ENCODE results near the gene POLR2J.
"Not testable (repeated sequence)": the region's sequence is repeated elsewhere in the genome, so short reads cannot be mapped to it uniquely, and the experiment has no call there.

The POLR2J gene

DNA sequence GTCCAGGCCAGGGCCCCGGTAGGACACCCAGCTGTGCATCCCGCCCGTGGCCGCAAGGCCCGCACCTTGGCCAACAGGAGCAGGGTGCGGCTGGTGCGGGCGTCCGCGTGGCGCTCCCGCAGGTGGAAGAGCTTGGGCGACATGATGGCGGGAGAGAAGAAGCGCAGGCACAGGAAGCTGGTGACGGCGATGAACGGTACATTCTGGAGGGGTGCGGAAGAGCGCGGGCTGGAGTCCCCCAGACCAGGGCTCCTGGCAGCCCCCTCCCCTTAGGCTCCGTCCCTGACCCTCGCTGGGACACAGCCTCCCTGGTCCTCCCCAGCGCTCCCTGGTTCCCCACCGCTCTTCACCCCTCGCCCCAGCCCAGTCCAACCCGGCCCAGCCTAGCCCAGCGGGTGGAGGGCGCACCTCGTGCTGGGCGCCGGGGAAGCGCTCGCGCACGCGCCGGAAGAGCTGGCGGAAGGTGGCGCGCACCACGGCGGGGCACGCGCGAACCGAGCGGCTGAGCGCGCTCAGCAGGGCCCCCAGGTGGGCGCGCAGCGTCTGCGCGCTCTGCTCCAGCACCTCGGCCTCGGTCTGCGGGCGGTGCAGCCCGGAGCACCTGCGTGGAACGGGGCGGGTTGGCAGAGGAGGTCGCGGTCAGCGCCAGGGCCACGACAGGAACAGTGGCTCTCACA lies 15.9 kb upstream of the POLR2J start:
- DNase-seq = not testable (repeated sequence)

DNA sequence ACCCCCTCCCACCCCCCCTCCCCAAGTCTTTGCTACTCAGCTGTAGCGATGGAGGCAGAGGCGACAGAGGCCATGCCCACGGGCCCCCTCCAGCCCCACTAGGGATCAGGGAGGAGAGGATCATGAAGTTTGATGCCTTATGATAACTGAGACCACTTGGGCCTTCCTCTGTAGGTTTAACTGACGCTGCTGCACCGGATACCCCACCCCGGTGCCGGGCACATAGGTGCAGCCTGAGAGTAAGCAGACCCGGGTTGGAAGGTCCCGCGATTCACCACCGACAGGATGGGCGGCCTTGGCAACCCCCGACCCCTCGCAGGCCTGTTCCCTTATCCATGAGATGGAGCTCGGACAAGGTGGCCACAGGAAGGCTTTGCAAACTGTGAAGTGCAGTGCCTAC lies 15.3 kb upstream of the POLR2J start:
- DNase-seq = not testable (repeated sequence)

DNA sequence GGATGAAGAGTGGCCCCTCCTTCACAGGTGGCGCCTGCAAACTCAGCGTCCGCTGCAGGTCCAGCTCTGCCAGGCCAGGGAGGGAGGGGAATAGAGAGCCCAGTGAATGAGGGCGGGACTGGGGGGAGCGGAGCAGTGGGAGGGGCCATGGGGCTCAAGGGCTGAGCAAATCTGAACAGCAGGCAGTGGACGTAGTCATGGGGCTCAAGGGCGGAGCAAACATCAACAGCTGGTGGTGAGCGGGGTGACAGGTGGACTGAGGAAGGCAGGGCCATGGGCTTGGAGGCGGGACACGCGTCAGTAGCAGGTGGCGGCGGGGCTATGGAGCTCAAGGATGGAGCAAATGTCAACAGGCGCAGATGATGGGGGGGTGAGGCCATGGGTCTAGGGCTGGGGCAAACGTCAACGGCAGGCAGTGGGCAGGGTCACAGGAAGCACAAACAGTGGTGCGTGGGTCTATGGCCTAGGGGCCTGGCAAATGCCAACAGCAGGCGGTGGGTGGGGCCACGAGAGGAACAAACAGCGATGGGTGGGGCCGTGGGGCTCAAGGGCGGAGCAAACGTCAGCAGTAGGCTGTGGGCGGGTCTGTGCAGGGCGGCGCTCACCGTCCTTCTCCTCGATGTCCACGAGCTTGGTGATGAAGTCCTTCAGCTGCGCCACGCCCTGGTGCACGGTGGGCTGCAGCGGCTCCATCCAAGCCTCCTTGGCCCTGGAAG lies 14.7 kb upstream of the POLR2J start:
- not testable (repeated sequence) for DNase-seq

DNA sequence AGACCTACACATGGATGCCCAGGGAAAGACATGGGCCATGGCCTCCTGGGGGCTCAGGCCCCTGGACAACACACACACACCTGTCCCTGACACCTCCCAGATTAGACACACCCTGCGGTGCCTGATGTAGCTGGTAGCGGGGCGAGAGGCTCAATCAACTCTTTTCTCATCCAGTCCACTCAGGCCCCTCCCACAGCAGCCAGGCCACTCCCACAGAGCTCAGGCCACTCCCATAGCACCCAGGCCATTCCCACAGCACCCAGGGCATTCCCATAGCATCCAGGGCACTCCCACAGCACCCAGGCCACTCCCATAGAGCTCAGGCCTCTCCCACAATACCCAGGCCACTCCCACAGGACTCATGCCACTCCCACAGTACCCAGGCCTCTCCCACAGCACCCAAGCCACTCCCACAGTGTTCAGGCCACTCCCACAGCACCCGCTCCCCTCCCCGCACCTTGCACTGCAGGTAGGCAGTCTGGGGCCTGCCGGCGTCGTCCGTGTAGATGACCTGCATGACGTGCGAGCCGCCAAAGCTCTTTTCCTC lies 11.9 kb upstream of the POLR2J start:
- not testable (repeated sequence) for DNase-seq

DNA sequence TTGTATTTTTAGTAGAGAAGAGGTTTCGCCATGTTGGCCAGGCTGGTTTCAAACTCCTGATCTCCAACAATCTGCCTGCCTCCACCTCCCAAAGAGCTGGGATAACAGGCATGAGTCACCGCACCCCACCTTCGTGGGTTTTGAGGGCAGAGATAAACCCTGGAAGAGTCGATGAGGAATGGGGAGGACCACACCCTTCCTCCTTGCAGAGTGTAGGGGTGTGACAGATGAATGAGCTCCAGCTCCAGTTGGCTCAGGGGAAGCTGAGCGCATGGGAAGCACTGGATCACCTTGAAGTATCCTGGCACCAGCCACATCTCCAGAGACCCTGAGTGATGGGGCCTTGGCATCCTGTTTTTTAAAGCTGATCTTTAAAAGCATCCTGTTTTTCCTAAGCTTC lies 5.6 kb upstream of the POLR2J start:
- not testable (repeated sequence) for DNase-seq

DNA sequence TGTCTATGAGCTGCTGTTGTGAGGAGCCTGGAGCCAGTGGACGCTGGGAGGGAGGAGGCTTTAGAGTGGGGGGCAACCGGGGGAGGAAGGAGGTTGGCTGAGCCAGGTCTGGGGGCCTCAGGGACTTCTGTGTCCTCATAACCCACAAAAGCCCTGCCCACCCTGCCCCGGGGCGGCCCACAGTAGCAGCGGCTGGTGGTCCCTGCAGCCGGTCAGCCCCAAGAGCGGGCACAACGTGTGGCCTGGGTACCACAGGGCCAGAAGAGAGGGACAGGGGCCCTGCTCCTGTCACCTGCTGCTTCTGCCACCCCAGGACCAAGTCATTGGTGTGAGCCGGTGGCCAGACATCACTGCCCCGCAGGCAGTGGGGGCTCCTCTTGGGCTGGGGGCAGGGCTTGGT lies 3.2 kb upstream of the POLR2J start:
- not testable (repeated sequence) for DNase-seq

DNA sequence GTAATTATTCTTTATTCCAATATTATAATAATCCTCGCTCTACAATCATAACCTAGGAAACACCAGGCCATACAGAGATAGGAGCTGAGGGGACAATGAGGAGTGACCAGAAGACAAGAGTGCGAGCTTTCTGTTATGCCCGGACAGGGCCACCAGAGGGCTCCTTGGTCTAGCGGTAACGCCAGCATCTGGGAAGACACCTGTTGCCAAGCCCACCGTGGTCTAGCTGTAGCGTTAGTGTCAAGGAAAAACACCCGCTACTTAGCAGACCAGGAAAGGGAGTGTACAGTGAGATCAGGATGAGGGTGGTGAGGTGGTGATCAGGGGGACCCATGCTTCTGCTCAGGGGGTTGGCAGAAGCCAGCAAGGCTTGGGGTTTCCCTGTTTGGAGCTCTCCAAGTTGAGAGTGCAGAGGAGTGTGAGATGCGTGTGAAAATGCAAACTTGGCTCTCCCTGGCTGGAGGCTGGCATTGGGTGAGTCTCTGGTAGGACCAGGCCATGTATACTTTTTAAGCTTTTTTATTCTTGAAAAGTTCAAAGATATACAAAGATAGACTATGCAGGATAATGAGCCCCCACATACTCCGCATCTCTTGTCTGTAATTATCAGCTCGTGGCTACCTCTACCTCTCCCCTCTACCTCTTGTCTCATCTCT lies 1.4 kb upstream of the POLR2J start:
- not testable (repeated sequence) for DNase-seq

DNA sequence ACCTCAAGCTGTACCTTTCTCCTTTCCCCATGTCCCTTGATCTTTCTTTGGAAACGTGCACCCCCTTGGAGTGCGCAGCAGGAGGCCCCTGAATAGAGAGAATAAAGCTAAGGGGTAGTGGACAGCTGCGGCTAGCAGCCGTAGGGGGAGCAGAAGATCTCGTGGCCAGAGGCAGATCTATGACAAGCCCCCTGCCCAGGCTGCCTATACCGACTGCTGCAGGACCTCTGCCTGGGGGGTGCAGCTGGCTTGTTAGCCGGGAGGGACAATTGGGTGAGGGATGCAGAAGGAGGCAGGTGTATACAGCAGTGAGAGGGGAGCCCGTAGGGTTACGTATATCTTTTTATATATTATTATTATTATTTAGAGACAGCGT lies 475 bp upstream of the POLR2J start:
- not testable (repeated sequence) for DNase-seq

DNA sequence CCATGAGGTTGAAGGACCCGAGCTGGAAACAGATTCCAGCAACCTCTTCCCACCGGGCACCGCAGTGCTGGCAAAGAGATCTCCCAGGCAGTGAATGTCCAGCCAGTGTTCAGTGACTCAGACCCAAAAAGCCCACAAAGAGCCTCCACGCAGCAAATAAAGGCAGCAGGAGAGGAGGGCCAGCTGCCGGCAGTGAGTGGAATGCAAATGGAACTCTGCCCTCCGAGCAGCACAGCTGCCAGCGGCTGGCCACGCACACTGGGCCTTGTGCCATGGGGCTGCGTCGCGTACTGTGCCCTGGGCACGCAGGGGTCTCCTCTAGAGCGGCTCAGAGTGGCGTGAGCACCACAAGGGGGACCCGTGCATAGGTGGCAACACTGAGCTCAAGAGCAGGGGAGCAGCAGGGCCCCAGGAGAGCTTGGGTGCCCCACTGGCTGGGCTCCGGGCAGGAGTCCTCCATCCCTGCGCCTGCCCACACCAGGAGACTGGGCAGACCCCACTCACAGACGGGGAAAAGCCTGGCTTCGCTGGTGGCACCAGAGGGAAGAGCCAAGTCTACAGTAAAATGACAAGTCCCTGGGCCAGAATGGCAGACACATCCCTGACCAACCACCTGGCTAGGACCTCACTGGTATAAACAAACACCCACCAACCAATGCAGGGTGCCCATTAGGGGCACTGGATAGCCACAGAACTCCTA lies 3.8 kb downstream of the POLR2J start:
- DNase-seq = not testable (repeated sequence)

DNA sequence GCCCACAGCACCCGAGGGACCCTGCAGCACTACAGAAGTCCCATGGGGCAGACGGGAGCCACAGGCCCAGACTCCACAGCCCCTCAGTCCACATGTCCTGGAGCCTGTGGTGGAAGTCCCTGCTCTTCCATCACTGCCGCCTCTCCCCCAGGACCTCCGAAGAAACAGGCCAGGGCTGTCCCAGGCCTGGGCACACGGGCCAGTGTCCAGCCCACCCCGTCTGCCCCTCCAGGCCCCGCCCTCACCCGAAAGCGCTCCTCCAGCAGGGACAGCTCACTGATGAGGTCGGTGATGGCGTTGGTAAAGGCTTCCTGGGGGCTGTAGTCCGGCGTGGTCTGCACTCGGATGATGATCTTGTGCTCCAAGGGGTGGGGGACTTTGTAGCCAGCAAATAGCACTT lies 4.6 kb downstream of the POLR2J start:
- DNase-seq = not testable (repeated sequence)

DNA sequence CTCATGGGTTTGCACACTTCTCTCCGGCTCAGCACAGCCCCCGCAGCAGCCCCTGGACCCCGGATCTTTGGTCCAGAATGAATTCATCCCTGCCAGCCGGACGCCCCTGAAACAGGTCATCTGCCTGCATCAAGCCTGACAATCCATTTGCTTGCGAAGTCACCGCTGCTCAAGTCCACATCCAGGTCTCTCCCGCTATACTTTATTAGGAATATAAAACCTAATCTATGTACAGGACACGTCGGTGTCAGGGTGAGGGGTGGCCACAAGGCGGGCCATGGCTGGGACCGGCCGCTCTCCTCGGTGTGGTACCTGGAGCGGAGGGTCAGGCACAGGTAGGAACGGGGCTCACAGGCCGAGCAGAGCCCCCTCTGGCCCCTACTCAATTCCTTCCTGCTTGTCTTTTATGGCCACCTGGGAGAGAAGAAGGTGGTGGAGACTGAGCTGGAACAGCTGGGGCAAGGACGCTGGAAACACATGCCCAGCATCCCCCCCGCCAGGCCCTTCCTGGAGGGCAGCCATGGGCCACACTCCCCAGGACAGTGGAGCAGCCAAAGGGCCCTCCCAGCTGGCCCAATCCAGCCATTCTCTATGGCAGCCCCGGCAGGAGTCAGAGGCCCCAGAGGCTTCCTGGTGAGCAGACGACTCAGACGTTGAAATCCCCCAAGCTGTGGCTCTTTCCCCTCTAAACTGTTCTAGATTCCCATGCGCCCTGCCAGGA lies 5.3 kb downstream of the POLR2J start:
- no peak for DNase-seq

DNA sequence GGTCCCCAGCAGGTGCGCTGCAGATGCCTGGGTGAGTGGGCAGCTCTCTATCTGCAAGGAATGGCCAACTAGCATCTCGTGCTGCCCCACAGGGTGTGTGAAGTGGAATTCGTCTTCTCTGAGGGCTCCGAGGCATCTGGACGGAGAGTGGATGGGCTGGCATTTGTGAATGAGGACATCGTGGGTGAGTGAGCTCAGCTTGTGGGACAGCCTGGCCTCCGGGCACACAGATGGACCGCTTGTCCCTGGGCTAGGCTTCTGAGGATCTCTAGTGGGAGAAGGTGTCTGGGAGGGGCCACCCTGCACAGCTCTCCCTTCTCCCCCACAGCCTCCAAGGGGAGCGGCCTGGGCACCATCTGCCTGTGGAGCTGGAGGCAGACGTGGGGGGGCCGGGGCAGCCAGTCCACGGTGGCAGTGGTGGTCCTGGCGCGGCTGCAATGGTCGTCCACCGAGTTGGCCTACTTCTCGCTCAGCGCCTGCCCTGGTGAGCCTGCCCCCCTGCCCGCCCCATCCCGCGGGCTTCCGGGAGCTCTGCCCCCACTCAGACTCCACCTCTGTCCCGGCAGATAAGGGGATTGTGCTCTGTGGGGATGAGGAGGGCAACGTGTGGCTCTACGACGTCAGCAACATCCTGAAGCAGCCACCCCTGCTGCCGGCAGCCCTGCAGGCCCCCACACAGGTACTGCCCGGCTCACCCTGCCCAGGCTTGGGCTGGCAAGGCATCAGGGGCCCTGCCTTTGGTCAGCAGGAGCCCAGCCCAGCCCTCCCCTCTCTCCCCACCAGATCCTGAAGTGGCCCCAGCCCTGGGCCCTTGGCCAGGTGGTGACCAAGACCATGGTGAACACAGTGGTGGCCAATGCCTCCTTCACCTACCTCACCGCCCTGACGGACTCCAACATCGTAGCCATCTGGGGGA lies 6.3 kb downstream of the POLR2J start:
- no peak for DNase-seq

DNA sequence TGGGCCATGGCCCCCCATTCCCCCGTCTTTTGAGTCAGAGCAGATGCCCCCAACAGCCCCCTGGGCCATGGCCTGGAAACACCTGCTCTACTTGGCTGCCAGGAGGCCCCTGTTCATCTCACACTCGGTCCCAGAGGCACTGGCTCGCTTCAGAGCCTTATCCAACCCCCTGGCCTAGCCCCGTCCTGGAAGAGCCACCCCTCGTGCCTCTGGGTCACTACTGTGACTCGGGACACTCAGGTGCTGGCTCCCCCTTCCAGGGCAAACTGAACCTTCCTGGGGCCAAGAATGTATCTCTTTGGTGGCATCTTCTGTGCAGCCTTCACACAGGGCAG lies 7.0 kb downstream of the POLR2J start:
- no peak for DNase-seq

DNA sequence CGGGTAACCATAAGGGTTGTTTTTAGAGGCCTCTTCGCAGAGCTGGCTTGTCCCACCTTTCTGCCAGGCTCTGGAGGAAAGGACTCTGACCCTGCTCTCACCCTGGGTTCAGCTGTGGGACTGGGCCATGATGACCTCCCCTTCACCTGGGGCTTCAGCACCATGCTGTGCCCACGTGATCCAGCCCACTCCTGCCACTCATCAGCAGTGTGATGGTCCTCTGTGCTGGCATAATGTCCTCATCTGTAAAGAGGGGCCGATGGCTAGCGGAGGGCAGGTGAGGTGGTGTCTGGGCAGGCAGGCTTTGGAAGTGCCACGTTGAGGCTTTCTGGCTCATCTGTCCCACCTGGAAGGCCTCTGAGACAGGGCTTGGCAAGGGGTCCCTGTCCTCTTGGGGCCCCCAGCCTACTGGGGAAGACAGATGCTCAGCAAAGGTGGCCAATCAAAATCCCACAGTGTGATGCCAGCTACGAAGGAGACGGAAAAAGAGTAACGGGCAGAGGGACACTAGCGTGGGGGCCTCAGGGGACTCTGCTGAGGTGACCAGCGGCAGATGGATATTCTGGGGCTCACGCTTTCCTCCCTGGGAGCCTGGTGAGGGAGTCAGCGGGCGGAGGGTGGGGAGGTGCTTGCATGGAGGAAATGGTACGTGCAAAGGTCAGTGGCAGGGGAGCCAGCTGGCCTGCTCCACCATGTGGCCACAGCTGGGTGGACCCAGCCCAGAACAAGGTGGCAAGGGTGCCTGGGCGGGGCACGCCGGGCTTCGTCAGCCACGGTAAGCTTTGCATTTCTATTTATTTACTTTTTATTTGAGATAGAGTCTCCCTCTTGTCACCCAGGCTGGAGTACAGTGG lies 8.5 kb downstream of the POLR2J start:
- DNase-seq = no peak

DNA sequence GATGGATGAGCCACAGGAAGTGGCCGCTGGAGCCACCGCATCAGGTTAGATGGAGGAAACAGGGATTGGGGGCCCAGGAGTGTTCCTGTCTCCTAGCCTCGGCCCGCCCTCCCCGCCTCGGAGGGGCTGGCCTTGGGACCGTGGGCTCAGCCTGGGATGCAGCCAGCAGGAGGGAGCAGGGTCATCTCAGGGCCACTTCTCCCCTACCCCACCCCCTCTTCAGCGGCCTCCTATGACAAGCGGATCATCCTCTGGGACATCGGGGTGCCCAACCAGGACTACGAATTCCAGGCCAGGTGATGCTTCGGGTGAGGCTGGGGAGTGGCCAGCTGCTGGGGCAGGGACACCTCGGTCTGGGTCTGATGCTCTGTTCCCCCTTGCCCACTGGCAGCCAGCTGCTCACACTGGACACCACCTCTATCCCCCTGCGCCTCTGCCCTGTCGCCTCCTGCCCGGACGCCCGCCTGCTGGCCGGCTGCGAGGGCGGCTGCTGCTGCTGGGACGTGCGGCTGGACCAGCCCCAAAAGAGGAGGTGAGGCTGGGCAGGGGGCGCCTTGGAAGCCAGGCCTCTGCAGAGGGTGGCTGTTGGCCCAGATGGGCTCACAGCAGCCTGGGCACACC lies 9.3 kb downstream of the POLR2J start:
- no peak for DNase-seq

DNA sequence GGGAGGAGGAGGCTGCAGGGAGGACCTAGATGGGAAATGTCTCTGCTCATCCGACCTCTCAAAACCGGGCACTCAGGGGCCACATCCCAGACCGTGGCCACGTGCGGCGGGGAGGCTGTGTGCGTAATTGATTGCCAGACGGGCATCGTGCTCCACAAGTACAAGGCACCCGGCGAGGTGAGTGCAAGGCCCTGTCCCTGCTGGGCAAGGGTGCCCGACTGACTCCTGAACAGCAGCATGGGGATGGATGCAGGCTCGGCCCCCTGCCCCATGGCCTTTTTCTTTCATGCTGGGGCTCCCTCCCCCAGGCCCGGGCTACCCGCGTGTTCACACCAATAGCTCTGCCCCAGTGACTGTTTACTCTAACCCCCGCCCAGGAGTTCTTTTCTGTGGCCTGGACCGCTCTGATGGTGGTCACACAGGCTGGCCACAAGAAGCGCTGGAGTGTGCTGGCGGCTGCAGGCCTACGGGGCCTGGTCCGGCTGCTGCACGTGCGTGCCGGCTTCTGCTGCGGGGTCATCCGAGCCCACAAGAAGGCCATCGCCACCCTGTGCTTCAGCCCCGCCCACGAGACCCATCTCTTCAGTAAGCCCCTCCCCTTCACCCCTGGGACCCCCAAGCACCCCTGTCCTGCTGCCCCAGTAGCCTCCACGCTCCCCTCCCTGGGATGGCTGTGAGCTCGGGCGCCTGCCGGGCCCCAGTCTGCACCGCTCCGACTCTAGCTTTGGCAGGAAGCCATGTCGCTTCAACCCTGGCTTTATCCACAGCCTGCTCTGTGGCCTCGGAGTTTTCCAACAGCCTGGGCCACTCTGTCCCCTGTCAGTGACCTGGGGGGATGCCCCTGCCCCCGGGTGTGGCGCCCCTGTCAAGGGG lies 10.0 kb downstream of the POLR2J start:
- no peak for DNase-seq

DNA sequence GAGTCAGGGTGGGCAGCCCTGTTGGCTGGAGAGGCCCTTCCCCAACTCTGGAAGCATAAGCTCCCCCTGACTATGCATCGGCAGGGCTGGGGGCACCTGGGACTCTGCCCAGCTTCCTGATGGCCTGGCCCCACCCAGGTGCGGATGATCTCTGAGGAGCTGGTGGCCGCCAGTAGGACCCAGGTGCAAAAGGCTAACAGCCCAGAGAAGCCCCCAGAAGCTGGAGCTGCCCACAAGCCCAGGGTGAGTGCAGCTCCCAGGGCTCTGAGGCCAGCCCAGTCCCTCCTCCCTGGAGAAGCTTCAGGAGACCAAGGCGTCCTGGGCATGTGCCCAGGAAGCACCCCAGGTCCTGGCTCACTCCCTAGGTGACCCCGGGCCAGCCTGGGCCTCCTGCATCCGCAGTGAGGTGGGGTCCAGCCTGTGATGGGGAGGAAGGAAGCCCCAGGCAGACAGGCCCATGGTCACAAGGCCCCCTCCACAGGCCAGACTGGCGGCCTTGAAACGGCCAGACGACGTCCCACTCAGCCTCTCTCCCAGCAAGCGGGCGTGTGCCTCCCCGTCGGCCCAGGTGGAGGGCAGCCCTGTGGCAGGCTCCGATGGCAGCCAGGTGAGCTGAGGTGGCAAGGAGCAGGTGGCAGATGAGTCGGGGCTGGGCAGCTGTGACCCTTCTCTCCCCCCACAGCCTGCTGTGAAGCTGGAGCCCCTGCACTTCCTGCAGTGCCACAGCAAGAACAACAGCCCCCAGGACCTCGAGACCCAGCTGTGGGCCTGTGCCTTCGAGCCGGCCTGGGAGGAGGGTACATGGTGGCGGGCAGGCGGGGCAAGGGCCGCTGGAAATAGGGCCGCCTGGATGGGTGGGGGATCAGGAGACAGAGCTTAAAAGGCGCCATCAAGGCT lies 10.9 kb downstream of the POLR2J start:
- DNase-seq = no peak

DNA sequence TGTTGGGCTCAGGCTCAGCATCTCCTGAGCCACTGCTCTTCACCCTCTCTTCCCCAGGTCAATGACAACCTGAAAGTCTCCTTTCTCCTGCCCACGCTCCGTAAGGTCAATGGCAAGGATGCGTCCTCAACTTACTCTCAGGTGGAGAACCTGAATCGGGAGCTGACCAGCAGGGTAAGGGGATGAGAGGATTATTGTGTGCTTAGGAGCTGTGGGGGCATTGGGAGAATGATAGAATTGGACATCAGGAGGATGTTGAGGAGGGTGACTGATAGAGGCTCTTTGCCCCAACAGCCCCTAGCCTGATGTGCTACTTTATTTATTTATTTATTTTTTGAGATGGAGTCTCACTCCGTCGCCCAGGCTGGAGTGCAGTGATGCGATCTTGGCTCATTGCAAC lies 12.6 kb downstream of the POLR2J start:
- DNase-seq = no peak

All from NCI-H1417 (cell line).